Measurements from ENCODE around the gene C10orf67. TPM values are rescaled to one million over a fixed set of nuclear protein-coding genes. Genes with fewer than 3 reads are reported as not detected.

C10orf67 gene
- total RNA-seq, 1 experiment from 2014 or later: not detected

- Histone ChIP-seq H3K36me3 (ENCODE audit: control insufficient read depth in 1 of 2, insufficient read depth in 2 of 2, low read length in 2 of 2) (no peaks in the 10 kb centered on the region), H4K20me1 (ENCODE audit: insufficient read depth) (no peaks in the 10 kb centered on the region), H3K9me2 (ENCODE audit: insufficient read depth) (no peaks in the 10 kb centered on the region), H3K4me1 (ENCODE audit: control insufficient read depth in 1 of 2, insufficient read depth in 2 of 2, low read length in 2 of 2) (no peaks in the 10 kb centered on the region), H3K4me2 (ENCODE audit: low read length) (no peak overlapping the region), H3K27ac (ENCODE audit: low read depth, low read length) (no peak overlapping the region), H3K9ac (ENCODE audit: low read length) (no peak overlapping the region), H2AFZ (ENCODE audit: low read depth, low read length, poor library complexity, severe bottlenecking) (no peak overlapping the region), H3K9me3 (ENCODE audit: control insufficient read depth in 1 of 2, insufficient read depth in 1 of 2, low read depth in 1 of 2, low read length in 2 of 2) (no peaks in the 10 kb centered on the region), H3K27me3 (ENCODE audit: insufficient read depth, low read length) (0 out of 2 replicates have a peak, but pooled peaks cover 15% of the 10 kb centered on the region), H3K79me2 (ENCODE audit: insufficient read depth, low read length) (no peaks in the 10 kb centered on the region), H3K4me3 (replicated peaks in 1 of 2; ENCODE audit: low read depth in 1 of 2, low read length in 2 of 2) (no peak overlapping the region)
- BruUV-seq (replicated peaks): no TSS peak
- DNase-seq (ENCODE audit: low read depth, low spot score) (no peak), ATAC-seq (no peak)
- intact Hi-C loops (cut with micrococcal nuclease): no loop called here
- ChIA-PET RAD21 (ENCODE audit: low non-redundant PET in 1 of 2, low total read pairs in 2 of 2, uncharacterized antibody in 2 of 2, unreplicated experiment in 2 of 2) (no interaction called here), CTCF (no interaction called here), POLR2A (no interaction called here)
- TF ChIP-seq CEBPB (IDR thresholded peaks at IDR 0.05; ENCODE audit: low read depth): no peak
- no peak for TF ChIP-seq MAX (IDR thresholded peaks at IDR 0.05)
- TF ChIP-seq POLR2A (IDR thresholded peaks at IDR 0.05; ENCODE audit: borderline replicate concordance, extremely low read depth, insufficient read depth, insufficient read length): no peak
- TF ChIP-seq ELF1 (IDR thresholded peaks at IDR 0.05; ENCODE audit: borderline replicate concordance, low read depth): no peak
Measured at GRCh38 chr10:23230582-23230981, 114.0 kb downstream of the C10orf67 start.

- Histone ChIP-seq H3K79me2 (ENCODE audit: insufficient read depth, low read length) (no peaks in the 10 kb centered on the region), H4K20me1 (ENCODE audit: insufficient read depth) (no peaks in the 10 kb centered on the region), H3K27me3 (ENCODE audit: insufficient read depth, low read length) (peaks cover 48% of the 10 kb centered on the region), H3K4me3 (replicated peaks in 1 of 2; ENCODE audit: low read depth in 1 of 2, low read length in 2 of 2) (no peak overlapping the region), H3K9ac (ENCODE audit: low read length) (no peak overlapping the region), H3K9me3 (ENCODE audit: control insufficient read depth in 1 of 2, insufficient read depth in 1 of 2, low read depth in 1 of 2, low read length in 2 of 2) (no peaks in the 10 kb centered on the region), H3K36me3 (ENCODE audit: control insufficient read depth in 1 of 2, insufficient read depth in 2 of 2, low read length in 2 of 2) (no peaks in the 10 kb centered on the region), H3K4me2 (ENCODE audit: low read length) (no peak overlapping the region), H2AFZ (ENCODE audit: low read depth, low read length, poor library complexity, severe bottlenecking) (no peak overlapping the region), H3K27ac (ENCODE audit: low read depth, low read length) (no peak overlapping the region), H3K4me1 (ENCODE audit: control insufficient read depth in 1 of 2, insufficient read depth in 2 of 2, low read length in 2 of 2) (no peaks in the 10 kb centered on the region), H3K9me2 (ENCODE audit: insufficient read depth) (no peaks in the 10 kb centered on the region)
- ChIA-PET CTCF (no interaction called here), POLR2A (no interaction called here), RAD21 (ENCODE audit: low non-redundant PET in 1 of 2, low total read pairs in 2 of 2, uncharacterized antibody in 2 of 2, unreplicated experiment in 2 of 2) (no interaction called here)
- TF ChIP-seq YY1 (IDR thresholded peaks at IDR 0.05; ENCODE audit: extremely low read depth, insufficient replicate concordance, low read depth, low read length) (no peak), JUND (IDR thresholded peaks at IDR 0.05) (no peak)
- intact Hi-C loops (cut with micrococcal nuclease): no loop called here
- DNase-seq (ENCODE audit: low read depth, low spot score) (no peak), ATAC-seq (no peak)
- BruUV-seq (replicated peaks): no TSS peak
Measured at GRCh38 chr10:23217471-23217870, 127.1 kb downstream of the C10orf67 start.

Data from HCT116 (cell line).